HG02759 (cell line): ENCODE results near the gene EFNA3.

Source experiments
- ATAC-seq: cut with Tn5 transposase; IDR thresholded peaks from one replicate; pipeline ENCODE4 v1.9.1; 2021; ENCODE audit warnings: mild to moderate bottlenecking, moderate library complexity; ENCODE audit not compliant: unreplicated experiment

EFNA3 gene

GRCh38 chr1:155066777-155067176 lies 11.9 kb upstream of the EFNA3 start:
- ATAC-seq: no peak

- ATAC-seq: no peak
Measured at GRCh38 chr1:155068599-155068998, 10.0 kb upstream of the EFNA3 start.

GRCh38 chr1:155069551-155070157 lies 9.0 kb upstream of the EFNA3 start:
- no peak for ATAC-seq

GRCh38 chr1:155070158-155070621 lies 8.4 kb upstream of the EFNA3 start:
- ATAC-seq: no peak

- peak; percentile 85 for ATAC-seq
Measured at GRCh38 chr1:155070721-155071569, 7.7 kb upstream of the EFNA3 start.

GRCh38 chr1:155071701-155072100 lies 6.9 kb upstream of the EFNA3 start:
- ATAC-seq: no peak

GRCh38 chr1:155072531-155073289 lies 5.9 kb upstream of the EFNA3 start:
- no peak for ATAC-seq

- no peak for ATAC-seq
Measured at GRCh38 chr1:155073377-155074242, 5.0 kb upstream of the EFNA3 start.

GRCh38 chr1:155075535-155075934 lies 3.1 kb upstream of the EFNA3 start:
- no peak for ATAC-seq

GRCh38 chr1:155076371-155076770 lies 2.3 kb upstream of the EFNA3 start:
- ATAC-seq: no peak

GRCh38 chr1:155077346-155077745 lies 1.3 kb upstream of the EFNA3 start:
- ATAC-seq: no peak

GRCh38 chr1:155077758-155078445 lies 735 bp upstream of the EFNA3 start:
- no peak for ATAC-seq

GRCh38 chr1:155079210-155079486 lies 511 bp downstream of the EFNA3 start:
- no peak for ATAC-seq

GRCh38 chr1:155079487-155080311 lies 1.1 kb downstream of the EFNA3 start:
- no peak for ATAC-seq

GRCh38 chr1:155080312-155081228 lies 1.9 kb downstream of the EFNA3 start:
- ATAC-seq: no peak

GRCh38 chr1:155081472-155082300 lies 3.0 kb downstream of the EFNA3 start:
- ATAC-seq: no peak

- ATAC-seq: no peak
Measured at GRCh38 chr1:155082301-155083051, 3.8 kb downstream of the EFNA3 start.
